HG02759 (cell line): ENCODE results near the gene PLSCR4.
"Not testable (repeated sequence)": the region's sequence is repeated elsewhere in the genome, so short reads cannot be mapped to it uniquely, and the experiment has no call there.

Experiments
- ATAC-seq: cut with Tn5 transposase; IDR thresholded peaks from one replicate; pipeline ENCODE4 v1.9.1; 2021; ENCODE audit warnings: mild to moderate bottlenecking, moderate library complexity; ENCODE audit not compliant: unreplicated experiment

The PLSCR4 gene

GRCh38 chr3:146250449-146251382 is at the start of gene PLSCR4:
PLSCR4 (minus strand) TSS chr3:146251105; CDS start chr3:146222071, 29,034 bp downstream.
- peak; percentile 83 for ATAC-seq

GRCh38 chr3:146293401-146293800 is 42.5 kb upstream of the PLSCR4 start:
- not testable (repeated sequence) for ATAC-seq

- no peak for ATAC-seq
Measured at GRCh38 chr3:146283781-146284445, 33.0 kb upstream of the PLSCR4 start.

GRCh38 chr3:146280864-146281263 is 30.0 kb upstream of the PLSCR4 start:
- no peak for ATAC-seq

GRCh38 chr3:146279951-146280350 is 29.0 kb upstream of the PLSCR4 start:
- ATAC-seq = no peak

GRCh38 chr3:146279013-146279412 is 28.1 kb upstream of the PLSCR4 start:
- no peak for ATAC-seq

GRCh38 chr3:146277953-146278631 is 27.2 kb upstream of the PLSCR4 start:
- no peak for ATAC-seq

- ATAC-seq = no peak
Measured at GRCh38 chr3:146275476-146275875, 24.6 kb upstream of the PLSCR4 start.

GRCh38 chr3:146274833-146275232 is 23.9 kb upstream of the PLSCR4 start:
- ATAC-seq = no peak

GRCh38 chr3:146273721-146274407 is 23.0 kb upstream of the PLSCR4 start:
- ATAC-seq = no peak

- ATAC-seq = no peak
Measured at GRCh38 chr3:146271180-146271579, 20.3 kb upstream of the PLSCR4 start.

- no peak for ATAC-seq
Measured at GRCh38 chr3:146269271-146269670, 18.4 kb upstream of the PLSCR4 start.

- no peak for ATAC-seq
Measured at GRCh38 chr3:146268535-146269219, 17.8 kb upstream of the PLSCR4 start.

- no peak for ATAC-seq
Measured at GRCh38 chr3:146265720-146266119, 14.8 kb upstream of the PLSCR4 start.

- ATAC-seq = no peak
Measured at GRCh38 chr3:146262371-146263110, 11.6 kb upstream of the PLSCR4 start.

- no peak for ATAC-seq
Measured at GRCh38 chr3:146259880-146260589, 9.1 kb upstream of the PLSCR4 start.

GRCh38 chr3:146256851-146257486 is 6.1 kb upstream of the PLSCR4 start:
- ATAC-seq = no peak

- not testable (repeated sequence) for ATAC-seq
Measured at GRCh38 chr3:146252445-146252844, 1.5 kb upstream of the PLSCR4 start.
